OCI-LY7 (cell line): ENCODE measurements around the gene CFAP157. TPM values are rescaled to one million over a fixed set of nuclear protein-coding genes. Genes with fewer than 3 reads are reported as not detected.

Experiments
- BruUV-seq: library from RNA; stranded (reverse); fragments of 400-500 nt; replicated peaks from 2 replicates; lab custom pipeline; 2021; lab: Mats Ljungman, UMichigan
- CTCF ChIA-PET: fragments of 300-600 bp; sonication (Branson Sonifier 250); formaldehyde crosslinking; loops from one replicate; lab custom pipeline; 2022; ENCODE audit warnings: antibody characterized with exemption; ENCODE audit not compliant: unreplicated experiment; lab: Charles Lee
- POLR2A ChIA-PET: fragments of 300-600 bp; sonication (Branson Sonifier 250); formaldehyde crosslinking; loops from one replicate; lab custom pipeline; 2022; ENCODE audit warnings: antibody characterized with exemption; lab: Charles Lee
- DNase-seq: peaks from one replicate; pipeline ENCODE4 v3.0.0-alpha.2; 2015; ENCODE audit warnings: low spot score
- H2AFZ ChIP-seq: fragments of 200-600 bp; sonication (generic), shearing (Covaris generic); 2 replicates; pipeline ENCODE4 v1.6.1; 2014; ENCODE audit warnings: mild to moderate bottlenecking, antibody characterized with exemption, low read length, moderate library complexity
- H3K27ac ChIP-seq: fragments of 200-600 bp; sonication (generic); 2 replicates; pipeline ENCODE4 v1.5.1; 2014; ENCODE audit warnings: mixed run types, low read depth, mild to moderate bottlenecking, moderate library complexity, low read length, inconsistent platforms; ENCODE audit not compliant: poor library complexity, severe bottlenecking
- H3K36me3 ChIP-seq: fragments of 200-600 bp; sonication (generic); 2 replicates; pipeline ENCODE4 v1.6.1; 2014; ENCODE audit warnings: mild to moderate bottlenecking, antibody characterized with exemption, low read length, moderate library complexity, mixed read lengths; ENCODE audit not compliant: insufficient read depth
- H3K4me1 ChIP-seq: fragments of 200-600 bp; sonication (generic); 2 replicates; pipeline ENCODE4 v1.5.1; 2014; ENCODE audit warnings: mild to moderate bottlenecking, low read length; ENCODE audit not compliant: insufficient read depth, poor library complexity, severe bottlenecking
- H3K4me2 ChIP-seq: fragments of 200-600 bp; sonication (generic); 2 replicates; pipeline ENCODE4 v1.6.1; 2014; ENCODE audit warnings: mild to moderate bottlenecking, low read length
- H3K4me3 ChIP-seq: fragments of 200-600 bp; sonication (generic); 2 replicates; pipeline ENCODE4 v1.5.1; 2014; ENCODE audit warnings: mild to moderate bottlenecking, low read depth, low read length; ENCODE audit not compliant: poor library complexity, severe bottlenecking
- H3K79me2 ChIP-seq: fragments of 200-600 bp; sonication (generic); 2 replicates; pipeline ENCODE4 v1.6.1; 2016; ENCODE audit warnings: low read depth, mild to moderate bottlenecking, low read length, moderate library complexity, mixed read lengths; ENCODE audit not compliant: insufficient read depth
- H3K9me2 ChIP-seq: fragments of 200-600 bp; sonication (generic); 2 replicates; pipeline ENCODE4 v1.6.1; 2016; ENCODE audit warnings: mild to moderate bottlenecking, low read length, mixed read lengths; ENCODE audit not compliant: insufficient read depth
- H3K9me3 ChIP-seq: fragments of 200-600 bp; sonication (generic); 2 replicates; pipeline ENCODE4 v1.6.1; 2014; ENCODE audit warnings: mild to moderate bottlenecking, mixed run types, low read length, mixed read lengths
- H4K20me1 ChIP-seq: fragments of 200-600 bp; sonication (generic); 2 replicates; pipeline ENCODE4 v1.6.1; 2014; ENCODE audit warnings: mild to moderate bottlenecking, antibody characterized with exemption, low read length, moderate library complexity, mixed read lengths; ENCODE audit not compliant: insufficient read depth
- EZH2phosphoT487 ChIP-seq: fragments of 200-600 bp; sonication (generic); IDR thresholded peaks from 2 replicates; pipeline ENCODE4 v1.6.1; 2018; ENCODE audit warnings: low read depth, borderline replicate concordance, mild to moderate bottlenecking, mixed run types, antibody characterized with exemption, low read length, moderate library complexity, mixed read lengths
- intact Hi-C: fragments of 100-400 bp; cut with micrococcal nuclease; formaldehyde crosslinking; loops from one replicate; pipeline ENCODE4 v1.10.0; 2022; ENCODE audit not compliant: unreplicated experiment
- total RNA-seq, 2 experiments: library from RNA; depleted of rRNA in 1 of 2; stranded (reverse); fragments of >200 nt in 1 of 2; shearing (Covaris generic) in 1 of 2; gene quantifications; 2 replicates each; pipeline ENCODE4 v1.2.3, GENCODE V29; 2014 to 2022
- TF ChIP-seq, protein P1 (sequence below): fragments of 200-600 bp; sonication (generic); conservative IDR thresholded peaks from 2 replicates; pipeline ENCODE4 v1.5.1; 2014; ENCODE audit warnings: mild to moderate bottlenecking, antibody characterized with exemption, low read length, moderate library complexity, mixed read lengths

The CFAP157 gene
- total RNA-seq, 2 experiments from 2014 or later, result 0.13 to 0.22 TPM

DNA sequence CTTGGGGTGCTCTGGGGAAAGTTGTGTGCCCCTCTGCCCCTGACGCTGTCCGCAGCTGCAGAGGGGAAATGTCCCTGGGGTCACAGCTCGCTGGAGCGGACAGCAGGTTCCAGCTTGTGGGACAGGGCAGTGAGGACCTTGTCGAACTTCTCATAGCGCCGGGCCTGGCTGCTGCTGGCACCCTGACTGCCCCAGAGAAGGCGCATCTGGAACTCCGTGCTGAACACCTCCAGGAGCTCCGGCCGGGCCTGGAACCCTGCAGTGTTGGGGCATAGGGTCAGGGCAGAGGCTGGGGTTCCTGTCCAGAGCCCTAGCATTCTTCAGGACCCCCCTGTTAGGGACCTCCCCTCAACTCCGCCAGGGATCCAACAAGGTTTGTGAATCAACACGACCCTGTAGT lies 31.9 kb downstream of the CFAP157 start:
- ChIA-PET POLR2A (no interaction called here), CTCF (no interaction called here)
- peaks cover 17% of the 10 kb centered on the region for H3K4me1 ChIP-seq
- no peaks in the 10 kb centered on the region for H3K79me2 ChIP-seq
- H4K20me1 ChIP-seq, result no peaks in the 10 kb centered on the region
- TF ChIP-seq EZH2phosphoT487, result no peak
- TF ChIP-seq, protein P1, sequence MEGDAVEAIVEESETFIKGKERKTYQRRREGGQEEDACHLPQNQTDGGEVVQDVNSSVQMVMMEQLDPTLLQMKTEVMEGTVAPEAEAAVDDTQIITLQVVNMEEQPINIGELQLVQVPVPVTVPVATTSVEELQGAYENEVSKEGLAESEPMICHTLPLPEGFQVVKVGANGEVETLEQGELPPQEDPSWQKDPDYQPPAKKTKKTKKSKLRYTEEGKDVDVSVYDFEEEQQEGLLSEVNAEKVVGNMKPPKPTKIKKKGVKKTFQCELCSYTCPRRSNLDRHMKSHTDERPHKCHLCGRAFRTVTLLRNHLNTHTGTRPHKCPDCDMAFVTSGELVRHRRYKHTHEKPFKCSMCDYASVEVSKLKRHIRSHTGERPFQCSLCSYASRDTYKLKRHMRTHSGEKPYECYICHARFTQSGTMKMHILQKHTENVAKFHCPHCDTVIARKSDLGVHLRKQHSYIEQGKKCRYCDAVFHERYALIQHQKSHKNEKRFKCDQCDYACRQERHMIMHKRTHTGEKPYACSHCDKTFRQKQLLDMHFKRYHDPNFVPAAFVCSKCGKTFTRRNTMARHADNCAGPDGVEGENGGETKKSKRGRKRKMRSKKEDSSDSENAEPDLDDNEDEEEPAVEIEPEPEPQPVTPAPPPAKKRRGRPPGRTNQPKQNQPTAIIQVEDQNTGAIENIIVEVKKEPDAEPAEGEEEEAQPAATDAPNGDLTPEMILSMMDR, result no peak
- H3K4me3 ChIP-seq, result no peak overlapping the region
- no peak overlapping the region for H2AFZ ChIP-seq
- no peak overlapping the region for H3K4me2 ChIP-seq
- no peak overlapping the region for H3K27ac ChIP-seq
- DNase-seq, result no peak
- intact Hi-C loops, result no loop called here
- H3K36me3 ChIP-seq, result peaks cover 49% of the 10 kb centered on the region
- no peaks in the 10 kb centered on the region for H3K9me3 ChIP-seq
- BruUV-seq, result TSS peak; percentile 40
- no peaks in the 10 kb centered on the region for H3K9me2 ChIP-seq

DNA sequence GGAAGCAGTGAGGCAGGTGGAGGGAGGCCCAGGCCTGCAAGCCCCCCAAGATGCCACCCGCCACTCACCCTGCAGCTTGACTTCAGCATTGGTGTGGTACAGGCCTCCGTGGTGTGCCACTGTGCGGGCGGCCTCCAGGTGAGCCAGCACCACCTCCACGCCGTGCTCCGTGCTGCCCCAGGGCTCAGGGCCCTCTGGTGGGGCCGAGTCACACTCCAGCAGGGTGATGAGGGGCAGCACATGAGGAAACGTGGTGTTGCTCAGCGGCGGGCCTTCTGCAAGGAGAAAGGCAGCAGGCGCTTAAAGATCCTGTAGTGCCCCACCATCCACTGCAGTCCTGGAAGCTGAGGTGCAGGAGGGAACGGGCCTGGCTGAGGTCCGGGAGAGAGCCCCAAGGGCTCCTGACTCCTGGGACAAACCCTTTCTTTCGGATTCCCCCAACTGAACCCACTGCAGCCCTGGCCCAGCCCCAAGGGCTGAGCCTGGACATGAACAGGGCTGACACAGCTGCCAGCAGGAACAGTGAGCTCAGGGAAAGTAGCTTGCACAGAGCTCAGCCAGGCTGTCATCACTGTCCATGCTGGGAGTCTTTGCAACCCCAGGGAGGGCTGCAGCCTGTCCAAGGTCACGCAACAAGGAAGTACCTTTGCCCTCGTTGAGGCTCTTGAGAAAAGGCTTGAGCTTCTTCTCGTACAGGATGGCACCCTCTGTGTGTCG lies 33.0 kb downstream of the CFAP157 start:
- Histone ChIP-seq H3K79me2 (no peaks in the 10 kb centered on the region), H3K9me3 (no peaks in the 10 kb centered on the region), H2AFZ (no peak overlapping the region), H3K4me1 (peaks cover 8% of the 10 kb centered on the region), H4K20me1 (no peaks in the 10 kb centered on the region), H3K36me3 (peaks cover 57% of the 10 kb centered on the region), H3K4me3 (no peak overlapping the region), H3K9me2 (no peaks in the 10 kb centered on the region), H3K27ac (no peak overlapping the region), H3K4me2 (no peak overlapping the region)
- no peak for DNase-seq
- no peak for TF ChIP-seq EZH2phosphoT487
- TF ChIP-seq, protein P1, result no peak
- CTCF ChIA-PET, result no interaction called here
- no TSS peak for BruUV-seq
- intact Hi-C loops, result no loop called here
- POLR2A ChIA-PET, result no interaction called here

DNA sequence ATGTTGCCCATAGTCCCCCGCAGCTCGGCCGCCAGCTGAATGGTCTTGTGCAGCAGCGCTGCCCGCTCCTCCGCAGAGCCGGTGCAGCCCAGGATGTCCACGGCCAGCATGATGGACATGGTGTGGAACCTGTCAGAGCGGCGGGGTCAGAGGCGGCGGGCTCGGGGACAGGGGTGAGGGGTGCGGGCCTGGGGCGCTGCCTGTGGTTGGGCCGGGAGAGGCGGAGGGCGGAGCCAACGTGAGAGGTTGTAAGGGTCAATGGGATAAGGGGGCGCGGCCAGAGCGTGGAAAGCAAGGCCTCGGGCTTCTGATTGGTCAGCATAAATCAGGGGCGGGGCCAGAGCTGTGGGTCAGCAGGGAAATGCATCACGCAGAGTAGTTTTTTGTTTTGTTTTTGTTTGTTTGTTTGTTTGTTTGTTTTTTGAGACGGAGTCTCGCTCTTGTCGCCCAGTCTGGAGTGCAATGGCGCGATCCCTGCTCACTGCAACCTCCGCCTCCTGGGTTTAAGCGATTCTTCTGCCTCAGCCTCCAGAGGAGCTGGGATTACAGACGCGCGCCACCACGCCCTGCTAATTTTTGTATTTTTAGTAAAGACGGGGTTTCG lies 35.1 kb downstream of the CFAP157 start:
- H3K27ac ChIP-seq, result no peak overlapping the region
- POLR2A ChIA-PET, result no interaction called here

More for the DNA sequence above, 35.1 kb downstream of the CFAP157 start:
- no peak for TF ChIP-seq EZH2phosphoT487
- TF ChIP-seq, protein P1, result no peak
- Histone ChIP-seq H3K4me2 (no peak overlapping the region), H2AFZ (no peak overlapping the region), H3K9me2 (no peaks in the 10 kb centered on the region), H3K79me2 (no peaks in the 10 kb centered on the region), H3K36me3 (peaks cover 65% of the 10 kb centered on the region), H3K4me3 (no peak overlapping the region), H4K20me1 (no peaks in the 10 kb centered on the region), H3K4me1 (no peaks in the 10 kb centered on the region), H3K9me3 (no peaks in the 10 kb centered on the region)
- no peak for DNase-seq
- CTCF ChIA-PET, result no interaction called here
- BruUV-seq, result no TSS peak
- intact Hi-C loops, result no loop called here
